GM19351 (cell line): ENCODE measurements around the gene RNASE2.
"Not testable (repeated sequence)": the region's sequence is repeated elsewhere in the genome, so short reads cannot be mapped to it uniquely, and the experiment has no call there.

ENCODE experiments used
- ATAC-seq: cut with Tn5 transposase; IDR thresholded peaks from one replicate; pipeline ENCODE4 v1.9.1; 2021; ENCODE audit warnings: mild to moderate bottlenecking, moderate library complexity; ENCODE audit not compliant: unreplicated experiment

Gene RNASE2

GRCh38 chr14:20954736-20955537 lies at the start of gene RNASE2:
Gene RNASE2 (plus strand): TSS chr14:20955487. CDS start chr14:20955772, 285 bp downstream.
- ATAC-seq: not testable (repeated sequence)

GRCh38 chr14:20905676-20906075 lies 49.6 kb upstream of the RNASE2 start:
- ATAC-seq: no peak

DNA sequence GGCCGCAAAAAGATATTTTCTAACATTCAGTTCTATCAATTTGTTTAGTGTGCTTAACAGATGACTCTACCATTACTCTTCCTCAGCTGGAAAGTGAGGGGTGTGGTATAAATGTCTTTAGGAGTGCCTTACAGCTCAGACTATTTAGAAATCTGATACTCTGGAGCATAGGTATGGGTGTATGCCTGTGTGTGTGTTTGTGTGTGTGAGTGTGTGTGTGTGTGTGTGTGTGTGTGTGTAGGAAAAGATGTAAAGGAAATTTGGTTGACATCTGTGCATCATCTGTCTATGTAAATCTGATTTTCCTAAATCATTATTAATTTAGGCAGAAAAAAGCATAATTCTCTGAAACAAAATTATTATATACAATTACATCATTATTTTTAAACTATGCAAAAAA lies 48.1 kb upstream of the RNASE2 start:
- no peak for ATAC-seq

DNA sequence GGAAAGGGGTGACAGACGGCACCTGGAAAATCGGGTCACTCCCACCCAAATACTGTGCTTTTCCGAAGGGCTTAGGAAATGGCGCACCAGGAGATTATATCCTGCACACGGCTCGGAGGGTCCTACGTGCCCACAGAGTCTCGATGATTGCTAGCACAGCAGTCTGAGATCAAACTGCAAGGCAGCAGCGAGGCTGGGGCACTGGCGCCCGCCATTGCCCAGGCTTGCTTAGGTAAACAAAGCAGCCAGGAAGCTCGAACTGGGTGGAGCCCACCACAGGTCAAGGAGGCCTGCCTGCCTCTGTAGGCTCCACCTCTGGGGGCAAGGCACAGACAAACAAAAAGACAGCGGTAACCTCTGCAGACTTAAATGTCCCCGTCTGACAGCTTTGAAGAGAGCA lies 44.5 kb upstream of the RNASE2 start:
- not testable (repeated sequence) for ATAC-seq

DNA sequence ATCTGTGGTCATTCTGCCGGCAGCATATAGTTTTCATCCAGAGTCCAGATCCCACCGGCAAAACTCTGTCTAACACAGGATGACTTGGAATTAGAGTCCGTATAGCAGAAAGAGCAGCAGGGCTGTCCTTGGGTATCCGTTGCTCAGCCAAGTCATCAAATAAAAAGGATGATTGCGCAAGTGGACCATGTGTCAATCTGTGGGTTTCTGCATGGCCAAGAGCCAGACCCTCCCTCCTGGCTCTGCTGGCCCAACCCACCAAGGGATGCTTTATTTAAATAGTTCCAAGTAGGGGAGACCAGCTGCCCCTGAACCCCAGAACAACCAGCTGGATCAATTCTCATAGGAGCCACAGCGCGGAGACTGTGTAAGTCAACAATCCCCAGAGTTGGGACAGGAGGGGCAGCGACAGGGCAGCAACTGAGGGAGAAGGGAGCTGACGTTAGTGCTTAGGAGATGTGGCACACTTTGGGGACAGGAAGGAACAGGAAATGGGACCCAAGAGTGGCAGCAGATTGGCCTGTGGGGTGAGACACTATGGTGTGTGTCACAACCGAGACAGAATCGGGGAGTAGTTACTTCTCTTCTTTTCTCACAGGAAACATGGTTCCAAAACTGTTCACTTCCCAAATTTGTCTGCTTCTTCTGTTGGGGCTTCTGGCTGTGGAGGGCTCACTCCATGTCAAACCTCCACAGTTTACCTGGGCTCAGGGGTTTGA lies 36.1 kb upstream of the RNASE2 start:
- ATAC-seq: not testable (repeated sequence)

DNA sequence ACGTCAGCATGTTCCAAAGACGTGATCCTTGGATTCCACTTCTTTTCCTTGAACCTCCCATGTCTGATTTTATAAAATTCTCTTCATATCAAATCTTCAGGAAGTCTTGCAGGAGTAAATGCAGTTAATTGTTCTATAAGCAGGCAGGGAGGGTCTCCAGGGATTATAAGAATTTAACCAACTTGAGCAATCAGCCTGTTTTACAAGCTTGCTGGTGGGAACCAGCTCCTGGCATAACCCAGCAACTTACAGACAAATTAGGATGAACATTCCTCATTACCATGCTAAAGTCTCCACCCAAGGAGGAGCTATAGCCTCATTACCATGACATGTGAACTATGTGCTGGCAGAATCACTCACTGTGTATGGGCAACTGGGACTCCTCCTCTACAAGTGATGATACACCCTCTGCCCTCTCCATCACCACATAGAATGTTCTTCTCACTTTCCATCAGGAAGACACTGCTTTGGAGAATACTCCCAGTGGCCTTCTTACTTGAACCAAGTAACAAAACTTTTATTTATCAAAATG lies 31.5 kb upstream of the RNASE2 start:
- ATAC-seq: not testable (repeated sequence)

GRCh38 chr14:20934148-20934762 lies 21.0 kb upstream of the RNASE2 start:
- ATAC-seq: no peak

GRCh38 chr14:20935303-20935984 lies 19.8 kb upstream of the RNASE2 start:
- no peak for ATAC-seq

DNA sequence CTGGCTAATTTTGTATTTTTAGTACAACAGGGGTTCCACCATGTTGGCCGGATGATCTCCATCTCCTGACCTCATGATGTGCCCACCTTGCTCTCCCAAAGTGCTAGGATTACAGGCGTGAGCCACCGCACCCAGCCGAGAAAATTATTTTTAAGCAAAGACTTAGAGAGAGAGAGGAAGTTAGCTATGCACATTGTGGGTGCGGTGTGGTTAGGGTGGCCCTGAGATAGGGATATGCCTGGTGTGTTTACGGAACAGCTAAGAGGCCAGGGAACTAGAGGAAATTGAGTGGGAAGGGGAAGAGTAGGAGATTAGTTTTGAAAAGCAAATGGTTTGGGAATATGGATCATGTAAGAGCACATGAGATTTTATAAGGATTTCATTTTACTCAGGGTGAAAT lies 10.1 kb upstream of the RNASE2 start:
- ATAC-seq: not testable (repeated sequence)

DNA sequence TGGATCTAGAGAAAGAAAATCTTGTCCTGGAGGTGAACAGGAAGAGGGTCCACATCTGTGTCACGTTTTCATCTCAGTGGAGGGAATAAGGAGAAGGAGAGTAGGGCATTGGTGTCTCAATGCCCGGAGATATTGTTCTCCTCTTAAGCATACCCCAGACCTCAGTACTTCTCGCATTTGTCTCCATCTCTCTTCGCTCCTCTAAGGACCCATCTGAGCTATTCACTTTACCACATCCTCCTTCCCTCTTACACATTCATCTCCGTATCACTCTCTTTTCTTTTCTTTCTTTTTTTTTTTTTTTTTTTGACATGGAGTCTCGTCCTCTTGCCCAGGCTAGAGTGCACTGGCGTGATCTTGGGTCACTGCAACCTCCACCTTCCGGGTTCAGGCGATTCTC lies 8.6 kb upstream of the RNASE2 start:
- not testable (repeated sequence) for ATAC-seq

- not testable (repeated sequence) for ATAC-seq
Observed at GRCh38 chr14:20955538-20955873, 219 bp downstream of the RNASE2 start.

- ATAC-seq: no peak
Observed at GRCh38 chr14:20956376-20956976, 1.2 kb downstream of the RNASE2 start.

DNA sequence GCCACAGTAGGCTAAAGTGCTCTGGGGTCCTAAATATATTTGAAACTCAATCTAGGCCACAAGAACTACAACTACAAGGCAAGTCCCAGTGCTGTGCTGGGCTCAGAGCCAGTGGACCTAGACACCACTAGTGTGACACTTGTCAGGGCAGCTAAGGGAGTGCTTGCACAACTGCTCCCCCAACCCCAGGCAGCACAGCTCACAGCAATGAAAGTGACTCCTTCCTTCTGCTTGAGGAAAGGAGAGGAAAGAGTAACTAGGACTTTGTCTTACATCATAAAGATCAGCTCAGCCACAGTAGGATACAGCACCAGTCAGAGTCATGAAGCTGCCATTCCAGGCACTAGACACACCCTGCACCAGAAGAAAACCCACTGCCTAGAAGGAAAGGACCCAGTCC lies 3.7 kb downstream of the RNASE2 start:
- not testable (repeated sequence) for ATAC-seq

- ATAC-seq: no peak
Observed at GRCh38 chr14:20969336-20969735, 14.0 kb downstream of the RNASE2 start.

DNA sequence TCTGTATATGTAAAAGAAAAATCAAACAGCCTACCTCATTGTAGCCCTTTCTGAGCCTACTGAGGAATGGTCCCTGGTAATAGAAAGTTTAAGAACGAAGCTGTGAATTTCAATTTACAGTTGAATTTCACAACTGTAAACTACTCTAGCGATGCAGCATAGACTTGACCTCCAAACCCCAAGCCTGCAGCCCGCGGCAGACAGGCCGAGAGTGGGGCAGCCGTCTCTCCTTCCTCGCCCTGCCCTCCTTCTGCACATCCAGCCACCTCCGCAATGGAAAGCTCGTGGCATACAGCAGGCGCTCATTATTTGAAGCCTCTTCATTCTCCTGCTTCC lies 15.3 kb downstream of the RNASE2 start:
- ATAC-seq: no peak

- ATAC-seq: peak; percentile 96
Observed at GRCh38 chr14:20970983-20971704, 15.9 kb downstream of the RNASE2 start.

DNA sequence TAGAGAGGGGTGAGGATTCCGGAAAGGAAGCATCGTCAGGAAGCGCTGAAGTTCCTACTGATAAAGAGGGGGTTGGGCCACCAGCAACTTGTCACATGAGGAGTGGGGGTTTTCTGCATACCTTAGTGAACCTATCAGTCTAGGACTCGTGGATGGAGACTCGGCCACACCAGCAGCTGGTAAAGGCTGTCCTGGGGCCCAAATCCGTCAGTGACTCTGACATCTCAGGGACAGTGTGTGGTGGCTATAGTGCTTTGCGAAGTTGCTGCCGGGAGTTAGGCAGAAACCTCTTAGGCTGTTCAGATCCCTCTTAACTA lies 16.4 kb downstream of the RNASE2 start:
- peak; percentile 21 for ATAC-seq

- no peak for ATAC-seq
Observed at GRCh38 chr14:20973501-20973900, 18.2 kb downstream of the RNASE2 start.

- ATAC-seq: no peak
Observed at GRCh38 chr14:20976291-20976690, 21.0 kb downstream of the RNASE2 start.

DNA sequence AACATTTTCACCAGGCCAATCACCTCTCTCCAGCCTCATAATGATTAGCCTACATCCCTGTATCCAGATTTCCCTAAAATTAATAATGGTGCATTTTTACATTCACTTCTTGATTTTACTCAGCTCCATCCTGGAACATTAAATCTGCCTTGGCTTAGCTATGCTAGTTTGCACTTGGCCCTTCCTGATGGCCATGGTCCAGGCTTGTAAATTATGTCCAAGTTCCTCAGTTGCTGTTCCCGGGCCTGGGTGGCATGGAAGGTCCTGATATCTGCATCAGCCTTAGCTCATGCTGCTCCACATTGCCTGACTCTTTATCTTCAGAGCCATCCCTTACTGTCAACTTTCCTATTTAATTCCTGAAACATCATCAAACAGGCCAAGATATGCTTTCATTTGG lies 23.4 kb downstream of the RNASE2 start:
- no peak for ATAC-seq
